GM19025 (cell line): Measurements from ENCODE around the gene CCR4.
"Not testable (repeated sequence)": the region's sequence is repeated elsewhere in the genome, so short reads cannot be mapped to it uniquely, and the experiment has no call there.

Experiments used
- ATAC-seq: cut with Tn5 transposase; IDR thresholded peaks from one replicate; pipeline ENCODE4 v1.9.1; 2021; ENCODE audit warnings: mild to moderate bottlenecking, low read depth, moderate library complexity; ENCODE audit not compliant: unreplicated experiment

The CCR4 gene

DNA sequence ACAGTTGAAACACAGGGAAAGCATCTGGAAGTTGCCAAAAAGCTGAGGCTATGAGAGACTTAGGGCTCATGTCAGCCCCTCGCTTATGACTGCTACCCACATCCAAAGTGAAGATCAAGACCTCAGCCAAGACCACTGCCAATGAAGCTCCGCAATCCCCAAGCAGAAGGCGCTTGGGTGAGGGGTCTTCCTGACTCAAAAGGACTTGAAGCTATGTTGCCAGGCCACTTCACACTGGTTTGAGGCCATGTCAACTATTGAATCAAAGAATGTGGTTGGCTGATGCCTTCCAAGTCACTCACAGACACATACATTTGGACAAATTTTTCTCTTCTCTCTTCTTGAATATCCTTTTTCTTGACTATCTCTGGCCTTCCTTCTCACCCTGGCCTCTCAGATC lies 928 bp upstream of the CCR4 start:
- ATAC-seq = no peak

DNA sequence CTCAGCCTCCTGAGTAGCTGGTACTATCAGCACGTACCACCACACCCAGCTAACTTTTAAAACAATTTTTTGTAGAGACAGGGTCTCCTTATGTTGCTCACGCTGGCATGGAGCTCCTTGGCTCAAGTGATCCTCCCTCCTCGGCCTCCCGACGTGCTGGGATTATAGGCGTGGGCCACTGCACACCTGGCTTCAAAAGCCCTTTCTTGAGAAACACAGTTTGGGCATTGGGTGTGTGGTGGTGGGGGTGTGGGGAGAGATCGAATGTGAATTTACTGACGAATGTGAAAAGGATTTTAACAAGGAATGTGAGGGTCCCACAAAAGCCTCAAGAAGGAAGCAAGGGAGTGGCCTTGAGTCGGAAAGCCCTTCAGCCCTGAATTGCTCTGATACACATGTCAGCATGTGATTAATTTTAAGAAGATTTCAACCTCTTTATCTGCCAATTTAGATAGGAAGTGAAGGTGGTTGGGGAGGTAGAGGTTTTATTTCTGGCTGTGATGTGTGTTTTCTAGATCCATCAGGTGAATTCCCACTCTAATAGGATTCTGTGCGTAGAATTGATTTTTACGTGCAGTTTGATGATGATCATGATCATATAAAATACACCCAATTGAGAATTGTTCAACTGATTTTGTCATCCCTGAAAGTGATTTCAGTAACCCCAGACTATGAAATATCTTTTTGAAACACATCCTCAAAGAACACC lies 1.1 kb downstream of the CCR4 start:
- ATAC-seq = no peak

DNA sequence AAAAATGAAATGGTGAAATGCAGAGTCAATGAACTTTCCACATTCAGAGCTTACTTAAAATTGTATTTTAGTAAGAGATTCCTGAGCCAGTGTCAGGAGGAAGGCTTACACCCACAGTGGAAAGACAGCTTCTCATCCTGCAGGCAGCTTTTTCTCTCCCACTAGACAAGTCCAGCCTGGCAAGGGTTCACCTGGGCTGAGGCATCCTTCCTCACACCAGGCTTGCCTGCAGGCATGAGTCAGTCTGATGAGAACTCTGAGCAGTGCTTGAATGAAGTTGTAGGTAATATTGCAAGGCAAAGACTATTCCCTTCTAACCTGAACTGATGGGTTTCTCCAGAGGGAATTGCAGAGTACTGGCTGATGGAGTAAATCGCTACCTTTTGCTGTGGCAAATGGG lies 3.1 kb downstream of the CCR4 start:
- no peak for ATAC-seq

DNA sequence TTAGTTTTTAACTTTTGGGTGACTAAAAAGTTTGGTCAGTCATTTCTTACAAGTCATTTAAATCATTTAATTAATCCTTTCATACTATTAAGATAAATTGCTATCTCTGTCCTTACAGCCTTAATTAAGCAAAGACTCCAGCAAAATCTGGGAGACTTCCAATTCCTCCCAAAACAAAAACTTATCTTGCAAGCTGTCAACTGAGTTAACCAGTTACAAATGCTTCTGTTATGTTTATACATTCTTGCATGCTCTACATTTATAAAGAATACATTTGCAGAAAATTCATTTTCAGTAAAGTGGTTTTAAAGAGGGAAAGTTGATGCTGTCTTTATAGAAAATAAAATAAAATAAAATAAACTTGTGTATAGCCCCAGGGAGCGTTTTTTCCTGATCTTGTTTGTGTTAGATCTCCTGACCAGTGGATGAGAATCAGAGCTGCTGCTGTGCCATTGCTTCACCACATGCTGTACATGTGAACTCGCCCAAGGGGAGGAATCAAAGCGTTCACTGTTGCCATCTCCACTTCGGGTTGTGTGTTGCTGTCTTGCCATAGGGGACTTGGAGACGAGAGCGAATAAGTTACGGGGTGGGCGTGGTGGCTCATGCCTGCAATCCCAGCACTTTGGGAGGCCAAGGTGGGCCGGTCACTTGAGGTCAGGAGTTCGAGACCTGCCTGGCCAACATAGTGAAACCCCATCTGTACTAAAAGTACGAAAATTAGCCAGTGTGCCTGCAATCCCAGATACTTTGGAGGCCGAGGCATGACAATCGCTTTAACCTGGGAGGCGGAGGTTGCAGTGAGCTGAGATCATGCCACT lies 5.5 kb downstream of the CCR4 start:
- ATAC-seq = no peak

DNA sequence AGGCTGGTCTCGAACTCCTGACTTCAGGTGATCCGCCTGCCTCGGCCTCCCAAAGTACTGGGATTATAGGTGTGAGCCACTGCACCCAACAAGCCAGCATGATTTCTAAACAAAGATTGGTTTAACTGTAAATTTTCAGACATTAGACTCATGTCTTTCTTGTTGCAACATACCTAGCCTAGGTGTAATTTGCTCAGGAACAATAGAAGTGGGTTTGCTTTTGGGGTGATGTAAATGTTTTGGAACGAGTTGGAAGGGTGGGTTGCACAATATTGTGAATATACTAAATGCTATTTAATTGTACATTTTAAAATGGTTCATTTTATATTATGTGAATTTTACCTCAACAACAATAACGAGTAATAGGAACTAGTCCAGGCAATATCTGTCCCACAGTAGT lies 7.1 kb downstream of the CCR4 start:
- ATAC-seq = no peak

DNA sequence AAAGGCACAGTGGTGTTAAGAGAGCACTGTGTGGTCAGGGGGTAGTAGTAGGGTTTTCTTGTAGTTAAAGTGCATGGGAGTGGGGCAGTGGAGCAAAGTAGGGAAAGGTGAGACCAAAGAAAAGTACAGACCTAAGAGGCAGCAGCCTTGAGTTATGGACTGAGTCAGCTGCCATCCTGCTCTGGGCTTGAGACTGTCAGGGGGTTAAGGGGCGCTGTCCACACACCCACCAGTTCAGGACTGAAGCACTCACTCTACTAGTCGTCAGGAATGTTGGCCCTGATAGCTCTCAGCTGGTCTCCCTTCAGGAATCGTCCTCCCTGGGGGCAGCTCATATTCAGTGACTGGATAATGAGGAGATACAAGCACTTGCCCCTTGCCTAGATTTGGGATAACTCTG lies 7.9 kb downstream of the CCR4 start:
- no peak for ATAC-seq

DNA sequence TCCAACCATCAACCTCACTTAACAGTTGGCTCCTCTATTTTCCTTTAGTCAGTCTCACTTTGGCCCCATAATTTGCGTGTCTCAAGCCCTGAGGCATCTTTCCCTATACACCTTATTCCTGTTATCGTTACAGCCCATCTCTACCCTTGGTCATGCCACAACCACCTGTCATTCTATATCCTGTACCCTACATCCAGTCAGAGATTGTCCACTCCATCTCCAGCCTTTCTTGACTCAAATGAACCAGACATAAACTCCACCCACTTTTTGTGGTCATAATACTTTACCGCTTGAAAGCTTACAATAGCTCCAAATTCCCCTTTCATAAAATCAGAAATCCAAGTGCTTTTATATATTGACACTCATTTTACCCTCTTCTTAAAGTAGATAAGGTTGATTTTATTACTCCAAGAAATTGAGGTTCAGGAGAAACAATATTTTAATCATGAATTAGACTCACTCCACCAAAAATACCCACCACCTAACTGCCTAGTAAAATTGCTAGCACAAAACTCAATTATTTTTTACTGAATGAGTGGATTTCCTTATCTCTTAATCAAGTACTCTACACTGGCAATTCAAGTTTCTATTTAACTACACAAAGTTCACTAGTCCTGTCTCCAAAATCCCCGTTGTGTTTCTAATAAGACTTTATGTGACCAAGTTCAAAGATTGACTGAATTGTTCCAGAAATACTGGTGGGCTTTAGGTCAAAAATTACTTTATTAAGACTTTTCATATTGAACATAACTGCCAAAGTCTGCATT lies 9.1 kb downstream of the CCR4 start:
- ATAC-seq = no peak

DNA sequence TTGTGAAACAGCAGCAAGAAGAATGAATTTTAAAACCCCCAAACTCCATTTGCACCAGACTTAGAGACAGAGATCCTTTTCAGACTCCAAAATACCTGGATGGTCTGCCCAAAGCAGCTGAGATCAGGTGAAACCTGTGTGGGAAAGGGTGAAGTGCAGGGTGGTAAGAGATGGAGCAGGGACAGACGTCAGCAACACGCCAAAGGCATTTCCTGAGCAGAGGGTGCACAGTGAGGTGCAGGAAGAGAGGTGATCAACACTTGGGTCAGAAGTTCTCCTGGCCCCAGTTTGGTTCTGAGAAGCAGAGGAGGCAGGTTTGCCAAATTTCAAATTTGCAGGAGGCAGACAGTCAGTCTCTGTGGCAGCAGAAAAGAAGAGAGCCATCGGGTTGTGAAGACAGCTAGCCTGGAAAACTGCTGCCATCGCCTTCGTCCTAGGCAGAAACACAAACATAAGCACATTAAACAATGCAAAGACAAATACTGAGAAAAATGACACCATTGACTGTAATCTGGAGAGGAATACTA lies 9.8 kb downstream of the CCR4 start:
- no peak for ATAC-seq

DNA sequence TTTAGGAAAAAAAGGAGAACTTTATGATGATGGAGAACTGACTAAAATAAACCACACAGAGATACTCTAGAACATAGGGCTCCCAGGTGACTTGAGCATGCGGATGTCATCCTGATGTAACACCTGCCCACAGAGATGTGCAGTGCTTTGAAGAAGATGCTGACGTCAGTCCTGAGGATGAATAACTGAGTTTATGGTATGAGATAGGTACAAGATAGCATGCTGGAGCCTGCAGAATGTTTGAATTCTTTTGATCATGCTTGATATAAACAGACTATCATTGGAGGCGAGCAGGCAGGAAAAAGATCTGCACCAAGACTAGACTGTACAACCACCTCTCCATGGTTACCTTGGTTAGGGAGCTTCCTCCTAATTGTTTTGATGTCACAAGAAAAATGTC lies 12.4 kb downstream of the CCR4 start:
- ATAC-seq = no peak

DNA sequence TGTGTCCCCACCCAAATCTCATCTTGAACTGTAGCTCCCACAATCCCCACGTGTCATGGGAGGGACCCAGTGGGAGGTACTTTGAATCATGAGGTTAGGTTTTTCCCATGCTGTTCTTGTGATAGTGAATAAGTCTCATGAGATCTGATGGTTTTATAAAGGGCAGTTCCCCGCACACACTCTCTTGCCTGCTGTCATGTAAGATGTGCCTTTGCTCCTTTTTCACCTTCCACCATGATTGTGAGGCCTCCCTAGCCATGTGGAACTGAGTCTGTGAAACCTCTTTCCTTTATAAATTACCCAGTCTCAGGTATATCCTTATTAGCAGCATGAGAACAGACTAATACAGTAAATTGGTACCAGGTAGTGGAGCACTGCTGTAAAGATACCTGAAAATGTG lies 13.3 kb downstream of the CCR4 start:
- ATAC-seq = not testable (repeated sequence)

DNA sequence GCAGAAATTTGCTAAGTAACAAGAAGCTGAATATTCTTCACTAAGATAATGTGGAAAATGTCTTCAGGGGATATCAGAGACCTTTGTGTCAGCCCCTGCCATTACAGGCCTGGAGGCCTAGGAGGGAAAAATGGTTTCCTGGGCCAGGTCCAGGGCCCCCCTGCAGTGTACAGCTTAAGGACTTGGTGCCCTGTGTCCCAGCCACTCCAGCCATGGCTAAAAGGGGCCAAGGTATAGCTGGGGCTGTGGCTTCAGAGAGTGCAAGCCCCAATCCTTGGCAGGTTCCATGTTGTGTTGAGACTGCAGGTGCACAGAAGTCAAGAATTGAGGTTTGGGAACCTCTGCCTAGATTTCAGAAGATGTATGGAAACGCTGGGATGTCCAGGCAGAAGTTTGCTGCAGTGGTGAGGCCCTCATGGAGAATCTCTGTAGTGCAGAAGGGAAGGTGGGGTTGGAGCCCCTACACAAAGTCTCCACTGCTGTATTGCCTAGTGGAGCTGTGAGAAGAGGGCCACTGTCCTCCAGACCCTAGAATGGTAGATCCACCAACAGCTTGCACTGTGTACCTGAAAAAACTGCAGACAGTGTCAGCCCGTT lies 14.3 kb downstream of the CCR4 start:
- ATAC-seq = not testable (repeated sequence)

DNA sequence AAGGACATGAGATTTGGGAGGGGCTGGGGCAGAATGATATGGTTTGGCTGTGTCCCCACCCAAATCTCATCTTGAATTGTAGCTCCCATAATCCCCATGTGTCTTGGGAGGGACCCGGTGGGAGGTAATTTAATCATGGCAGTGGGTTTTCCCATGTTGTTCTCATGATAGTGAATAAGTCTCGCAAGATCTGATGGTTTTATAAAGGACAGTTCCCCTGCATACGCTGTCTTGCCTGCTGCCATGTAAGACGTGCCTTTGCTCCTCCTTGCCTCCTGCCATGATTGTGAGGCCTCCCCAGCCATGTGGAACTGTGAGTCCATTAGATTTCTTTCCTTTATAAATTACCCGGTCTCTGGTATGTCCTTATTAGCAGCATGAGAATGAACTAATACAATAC lies 15.2 kb downstream of the CCR4 start:
- ATAC-seq = not testable (repeated sequence)

DNA sequence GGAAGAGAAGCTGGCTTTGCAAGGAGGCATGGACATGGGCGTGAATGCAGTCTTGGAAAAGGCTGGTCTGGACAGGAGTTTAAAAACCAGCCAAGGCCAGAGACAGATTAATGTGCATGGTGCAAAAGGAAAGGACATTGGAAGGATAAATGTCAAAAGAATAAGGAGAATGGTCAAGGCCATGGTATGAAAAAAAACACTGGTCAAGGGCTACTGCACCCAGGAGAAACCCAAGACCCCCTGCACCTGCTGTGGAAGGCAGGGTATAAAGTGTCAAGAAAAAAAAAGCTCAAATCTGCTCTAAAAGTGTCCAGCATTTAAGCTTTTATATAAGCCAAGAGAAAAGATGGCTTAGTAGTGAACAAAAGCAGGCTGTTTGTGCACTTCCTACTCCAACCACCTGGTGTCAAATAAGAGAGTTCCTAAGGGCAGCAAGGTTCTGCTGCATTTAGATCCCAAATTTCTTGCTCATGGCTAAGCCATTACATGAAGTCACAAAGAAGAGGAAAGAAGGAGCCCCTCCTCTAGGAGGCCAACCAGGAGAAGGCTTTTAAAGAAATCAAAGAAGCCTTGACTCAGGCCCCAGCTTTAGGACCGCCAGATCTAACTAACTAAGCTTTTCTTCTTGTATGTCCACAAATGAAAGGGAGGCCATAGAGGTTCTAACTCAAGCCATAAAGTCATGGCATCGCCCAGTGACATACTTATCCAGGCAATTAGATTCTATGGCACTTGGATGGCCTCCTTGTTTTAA lies 16.9 kb downstream of the CCR4 start:
- ATAC-seq = no peak

DNA sequence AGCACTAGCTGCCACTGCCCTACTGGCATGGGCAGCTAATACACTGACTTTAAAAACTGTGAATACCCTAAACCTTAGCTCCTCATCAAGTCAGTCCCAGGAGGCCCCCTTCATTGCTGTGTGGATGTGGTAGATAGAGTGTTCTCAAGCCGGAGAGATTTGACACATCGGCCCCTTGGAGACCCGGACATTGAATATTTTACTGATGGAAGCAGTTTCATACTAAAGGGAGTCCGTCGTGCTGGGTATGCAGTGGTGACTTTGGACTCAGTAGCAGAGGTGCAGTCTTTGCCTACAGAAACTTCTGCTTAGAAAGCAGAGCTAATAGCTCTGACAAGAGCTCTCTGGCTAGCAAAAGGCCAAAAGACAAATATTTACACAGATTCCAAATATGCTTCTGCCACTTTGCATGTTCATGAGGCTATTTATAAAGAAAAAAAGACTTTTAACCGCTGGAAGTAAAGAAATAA lies 17.5 kb downstream of the CCR4 start:
- ATAC-seq = no peak

DNA sequence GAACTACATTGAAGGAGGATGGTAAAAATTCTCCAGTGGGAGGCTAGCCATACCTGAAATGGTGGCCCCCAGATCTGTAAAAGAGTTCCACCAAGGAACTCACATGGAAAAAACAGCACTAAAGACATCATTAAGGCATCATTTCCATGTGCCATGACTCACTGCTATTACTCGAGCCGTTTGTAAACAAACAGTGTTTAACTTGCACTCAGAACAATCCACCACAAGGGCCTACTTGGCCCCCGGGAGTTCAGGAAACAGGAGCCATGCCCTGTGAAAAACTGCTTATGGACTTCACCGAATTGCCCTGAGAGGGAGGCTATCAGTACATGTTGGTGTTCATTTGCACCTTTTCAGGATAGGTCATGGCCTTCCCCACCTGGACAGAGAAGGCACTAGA lies 18.2 kb downstream of the CCR4 start:
- ATAC-seq = no peak

DNA sequence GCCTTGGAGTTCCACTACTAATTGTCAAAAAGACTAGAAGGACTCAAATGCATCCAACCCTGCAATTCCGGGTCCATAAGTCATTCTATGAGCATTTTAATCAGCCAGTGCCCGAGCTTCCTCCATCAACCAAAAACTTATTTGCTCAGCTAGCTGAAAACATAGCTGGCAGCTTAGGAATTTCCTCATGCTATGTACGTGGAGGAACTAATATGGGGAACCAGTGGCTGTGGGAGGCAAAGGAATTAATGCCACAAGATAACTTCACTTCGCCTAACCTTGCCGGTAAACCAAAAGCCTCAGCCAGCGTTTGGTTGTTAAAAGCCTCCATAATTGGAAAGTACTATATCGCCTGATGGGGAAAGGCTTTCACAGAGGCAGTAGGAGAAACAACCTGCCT lies 19.8 kb downstream of the CCR4 start:
- ATAC-seq = not testable (repeated sequence)

DNA sequence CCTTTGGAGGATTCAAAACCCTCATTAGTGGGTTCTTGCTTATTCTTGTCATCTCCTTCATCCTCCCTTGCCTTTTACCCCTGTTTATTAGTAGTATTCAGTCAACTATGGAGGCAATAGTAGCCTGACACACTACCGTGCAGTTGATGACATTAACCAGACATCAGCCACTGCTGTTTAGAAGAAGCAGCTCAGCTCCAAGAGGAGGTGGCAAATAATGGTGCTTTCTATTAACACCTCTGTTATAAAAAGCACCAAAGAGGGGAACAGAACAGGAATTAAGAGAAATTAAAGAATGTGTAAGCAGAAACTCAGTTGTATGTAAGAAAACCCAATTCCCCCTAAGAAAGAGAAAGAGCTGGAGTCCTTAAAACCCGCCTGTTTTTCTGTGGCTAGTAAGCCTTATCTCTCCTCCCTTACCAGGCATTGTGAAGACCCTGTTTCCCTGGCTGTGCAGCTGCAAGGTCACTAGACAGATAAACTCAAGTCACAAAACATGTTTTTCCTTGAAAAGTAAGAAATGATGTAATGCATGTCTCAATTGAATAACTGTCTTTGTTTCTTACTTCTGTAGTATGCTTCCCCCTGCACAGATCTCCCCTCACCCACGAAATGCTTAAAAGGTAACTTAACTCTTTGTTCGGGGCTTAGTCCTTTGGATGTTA lies 21.2 kb downstream of the CCR4 start:
- no peak for ATAC-seq

DNA sequence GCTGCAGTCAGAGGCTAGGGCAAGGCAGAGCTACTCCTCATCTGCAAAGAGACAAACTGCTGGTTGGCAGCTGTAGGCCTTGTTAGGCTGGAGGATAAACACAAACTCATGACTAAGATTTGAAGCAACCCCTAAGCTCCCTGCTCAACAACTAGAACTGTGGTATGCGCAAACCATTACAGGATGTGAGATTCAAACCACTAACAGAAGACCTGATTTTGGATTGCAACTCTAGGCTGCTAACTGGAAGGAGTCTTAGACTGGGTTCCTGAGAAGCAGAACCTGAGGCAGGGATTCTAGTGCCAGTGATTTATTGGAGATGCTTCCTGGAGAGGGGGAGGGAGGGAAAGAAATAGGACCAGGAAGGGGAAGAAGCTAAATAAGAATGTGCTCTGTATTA lies 22.5 kb downstream of the CCR4 start:
- ATAC-seq = no peak

DNA sequence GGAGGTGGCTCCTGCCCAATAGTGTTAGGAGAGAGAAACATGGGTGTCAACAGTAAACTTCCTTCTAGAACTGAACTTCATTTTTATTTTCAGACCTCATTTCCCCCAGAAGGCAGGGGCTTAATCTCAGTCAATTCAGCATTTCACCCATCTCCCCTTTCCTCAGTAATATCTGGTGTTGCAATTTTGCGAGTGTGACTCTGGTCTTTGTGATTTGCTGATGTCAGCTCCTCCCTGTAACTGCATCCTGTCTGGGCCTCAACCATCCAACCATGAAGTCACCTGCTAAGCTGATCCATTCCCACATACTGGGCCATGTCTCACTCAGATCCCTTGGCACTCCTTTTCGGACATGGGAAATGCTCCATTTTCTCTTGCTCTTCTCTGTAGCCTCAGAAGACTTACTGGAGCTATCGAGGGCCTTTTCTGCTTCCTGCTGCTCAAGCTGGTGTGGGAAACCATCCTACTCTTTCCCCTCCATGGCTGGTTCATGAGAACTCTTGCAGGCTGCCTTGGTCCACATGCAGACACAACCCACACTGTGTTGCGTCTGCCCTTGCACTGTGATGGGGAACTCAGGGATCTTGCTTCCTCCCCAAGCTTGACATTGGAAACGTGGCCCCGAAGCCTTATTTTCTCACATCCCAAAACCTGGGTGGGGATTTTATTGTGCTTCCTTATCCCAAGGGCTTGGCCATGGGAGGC lies 24.6 kb downstream of the CCR4 start:
- ATAC-seq = no peak
